Measurements from ENCODE around the gene RXRG.

The RXRG gene

DNA sequence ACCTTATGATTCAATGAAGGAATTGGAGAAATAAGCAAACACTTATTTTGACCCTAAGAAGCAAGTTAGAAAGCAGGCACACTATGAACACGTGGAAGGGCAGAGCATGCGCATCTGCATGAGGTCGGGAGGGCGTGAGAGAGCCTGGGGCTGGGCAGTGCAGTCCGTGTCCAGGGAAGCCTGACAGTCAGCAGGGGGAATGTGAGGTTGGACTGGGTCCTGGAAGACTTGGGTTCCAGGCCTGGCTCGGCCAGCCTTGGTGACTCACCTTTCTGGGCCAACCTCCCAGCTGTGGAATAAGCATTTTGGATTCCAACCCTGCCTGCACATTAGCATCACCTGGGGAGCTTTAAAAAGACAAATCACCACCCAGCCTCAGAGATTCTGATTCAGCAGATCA is 61.9 kb downstream of the RXRG start:
- TF ChIP-seq TAF1 (IDR thresholded peaks at IDR 0.05; ENCODE audit: borderline replicate concordance, insufficient read depth, low read length) (no peak), POLR2AphosphoS5 (IDR thresholded peaks at IDR 0.05; ENCODE audit: low read depth, low read length) (no peak), SIN3A (IDR thresholded peaks at IDR 0.05; ENCODE audit: borderline replicate concordance, insufficient read depth, low read length) (no peak), FOXP2 (optimal IDR thresholded peaks at IDR 0.05; ENCODE audit: borderline replicate concordance, extremely low read depth, extremely low read length, insufficient read depth) (no peak)
- TF ChIP-seq, protein P1, sequence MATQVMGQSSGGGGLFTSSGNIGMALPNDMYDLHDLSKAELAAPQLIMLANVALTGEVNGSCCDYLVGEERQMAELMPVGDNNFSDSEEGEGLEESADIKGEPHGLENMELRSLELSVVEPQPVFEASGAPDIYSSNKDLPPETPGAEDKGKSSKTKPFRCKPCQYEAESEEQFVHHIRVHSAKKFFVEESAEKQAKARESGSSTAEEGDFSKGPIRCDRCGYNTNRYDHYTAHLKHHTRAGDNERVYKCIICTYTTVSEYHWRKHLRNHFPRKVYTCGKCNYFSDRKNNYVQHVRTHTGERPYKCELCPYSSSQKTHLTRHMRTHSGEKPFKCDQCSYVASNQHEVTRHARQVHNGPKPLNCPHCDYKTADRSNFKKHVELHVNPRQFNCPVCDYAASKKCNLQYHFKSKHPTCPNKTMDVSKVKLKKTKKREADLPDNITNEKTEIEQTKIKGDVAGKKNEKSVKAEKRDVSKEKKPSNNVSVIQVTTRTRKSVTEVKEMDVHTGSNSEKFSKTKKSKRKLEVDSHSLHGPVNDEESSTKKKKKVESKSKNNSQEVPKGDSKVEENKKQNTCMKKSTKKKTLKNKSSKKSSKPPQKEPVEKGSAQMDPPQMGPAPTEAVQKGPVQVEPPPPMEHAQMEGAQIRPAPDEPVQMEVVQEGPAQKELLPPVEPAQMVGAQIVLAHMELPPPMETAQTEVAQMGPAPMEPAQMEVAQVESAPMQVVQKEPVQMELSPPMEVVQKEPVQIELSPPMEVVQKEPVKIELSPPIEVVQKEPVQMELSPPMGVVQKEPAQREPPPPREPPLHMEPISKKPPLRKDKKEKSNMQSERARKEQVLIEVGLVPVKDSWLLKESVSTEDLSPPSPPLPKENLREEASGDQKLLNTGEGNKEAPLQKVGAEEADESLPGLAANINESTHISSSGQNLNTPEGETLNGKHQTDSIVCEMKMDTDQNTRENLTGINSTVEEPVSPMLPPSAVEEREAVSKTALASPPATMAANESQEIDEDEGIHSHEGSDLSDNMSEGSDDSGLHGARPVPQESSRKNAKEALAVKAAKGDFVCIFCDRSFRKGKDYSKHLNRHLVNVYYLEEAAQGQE (IDR thresholded peaks at IDR 0.05; ENCODE audit: insufficient read depth in 1 of 2, low read depth in 2 of 2, low read length in 2 of 2): no peak

DNA sequence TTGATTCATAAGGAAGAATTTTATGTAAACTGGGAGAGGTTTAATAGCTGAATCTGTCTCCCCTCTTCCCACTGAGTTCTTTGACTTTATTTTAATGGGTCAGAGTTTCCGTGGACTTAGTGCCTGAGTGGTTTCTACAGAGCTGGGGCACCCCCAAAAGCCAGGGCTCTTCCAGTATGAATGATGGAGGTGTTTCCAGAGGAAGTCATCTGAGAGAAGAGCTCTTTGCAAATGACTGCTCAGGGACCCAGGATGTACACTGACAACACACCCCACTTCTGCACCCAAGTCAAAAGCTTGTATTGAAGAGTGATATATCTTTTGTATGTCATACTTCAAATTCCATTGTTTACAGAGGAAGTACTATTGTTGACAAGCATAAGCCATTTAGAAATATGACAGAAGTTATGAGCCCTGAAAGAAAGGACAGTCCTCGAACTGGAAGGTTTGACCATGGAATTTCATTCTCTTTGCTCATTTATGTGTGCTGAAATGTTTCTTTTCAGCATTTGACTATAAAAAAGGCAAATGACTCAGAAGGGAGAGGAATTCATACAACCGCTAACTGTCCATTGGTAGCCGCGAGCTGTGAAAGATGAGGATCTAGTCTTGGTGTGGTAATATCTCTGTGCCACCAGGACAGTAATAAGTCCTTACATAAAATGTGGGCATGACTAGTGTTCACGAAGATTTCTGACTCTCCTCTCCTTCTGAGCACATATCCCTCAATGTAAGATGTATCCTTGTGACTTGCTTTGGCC is 63.0 kb downstream of the RXRG start:
- TF ChIP-seq SIN3A (IDR thresholded peaks at IDR 0.05; ENCODE audit: borderline replicate concordance, insufficient read depth, low read length) (no peak), FOXP2 (optimal IDR thresholded peaks at IDR 0.05; ENCODE audit: borderline replicate concordance, extremely low read depth, extremely low read length, insufficient read depth) (no peak), POLR2AphosphoS5 (IDR thresholded peaks at IDR 0.05; ENCODE audit: low read depth, low read length) (no peak), TAF1 (IDR thresholded peaks at IDR 0.05; ENCODE audit: borderline replicate concordance, insufficient read depth, low read length) (no peak)
- TF ChIP-seq, protein P1 (IDR thresholded peaks at IDR 0.05; ENCODE audit: insufficient read depth in 1 of 2, low read depth in 2 of 2, low read length in 2 of 2): no peak

DNA sequence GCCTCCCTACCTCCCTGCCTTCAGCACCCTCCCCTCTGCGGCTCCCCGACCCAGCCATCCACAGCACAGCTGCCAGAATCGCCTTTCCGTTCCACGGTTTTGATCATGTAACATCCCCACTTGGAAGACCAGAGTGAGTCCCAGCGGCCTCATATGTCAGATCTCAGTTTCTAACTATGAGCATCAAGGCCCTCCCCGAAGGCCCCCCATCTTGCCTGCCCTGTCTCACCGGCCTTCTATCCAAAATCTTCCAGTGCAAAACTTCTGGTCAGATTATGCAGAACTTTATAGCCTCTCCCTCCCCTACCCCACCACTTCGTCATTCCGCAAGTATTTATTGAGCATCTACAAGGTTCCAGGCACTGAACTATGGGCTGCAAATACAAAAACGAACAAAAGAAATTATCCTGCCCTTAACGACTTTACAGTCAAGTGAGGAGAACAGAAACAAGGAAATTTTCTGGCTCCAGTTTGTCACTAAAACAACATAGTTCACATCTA is 68.1 kb downstream of the RXRG start:
- TF ChIP-seq FOXP2 (optimal IDR thresholded peaks at IDR 0.05; ENCODE audit: borderline replicate concordance, extremely low read depth, extremely low read length, insufficient read depth) (no peak), SIN3A (IDR thresholded peaks at IDR 0.05; ENCODE audit: borderline replicate concordance, insufficient read depth, low read length) (no peak), POLR2AphosphoS5 (IDR thresholded peaks at IDR 0.05; ENCODE audit: low read depth, low read length) (no peak), TAF1 (IDR thresholded peaks at IDR 0.05; ENCODE audit: borderline replicate concordance, insufficient read depth, low read length) (no peak)
- TF ChIP-seq, protein P1 (IDR thresholded peaks at IDR 0.05; ENCODE audit: insufficient read depth in 1 of 2, low read depth in 2 of 2, low read length in 2 of 2): no peak

DNA sequence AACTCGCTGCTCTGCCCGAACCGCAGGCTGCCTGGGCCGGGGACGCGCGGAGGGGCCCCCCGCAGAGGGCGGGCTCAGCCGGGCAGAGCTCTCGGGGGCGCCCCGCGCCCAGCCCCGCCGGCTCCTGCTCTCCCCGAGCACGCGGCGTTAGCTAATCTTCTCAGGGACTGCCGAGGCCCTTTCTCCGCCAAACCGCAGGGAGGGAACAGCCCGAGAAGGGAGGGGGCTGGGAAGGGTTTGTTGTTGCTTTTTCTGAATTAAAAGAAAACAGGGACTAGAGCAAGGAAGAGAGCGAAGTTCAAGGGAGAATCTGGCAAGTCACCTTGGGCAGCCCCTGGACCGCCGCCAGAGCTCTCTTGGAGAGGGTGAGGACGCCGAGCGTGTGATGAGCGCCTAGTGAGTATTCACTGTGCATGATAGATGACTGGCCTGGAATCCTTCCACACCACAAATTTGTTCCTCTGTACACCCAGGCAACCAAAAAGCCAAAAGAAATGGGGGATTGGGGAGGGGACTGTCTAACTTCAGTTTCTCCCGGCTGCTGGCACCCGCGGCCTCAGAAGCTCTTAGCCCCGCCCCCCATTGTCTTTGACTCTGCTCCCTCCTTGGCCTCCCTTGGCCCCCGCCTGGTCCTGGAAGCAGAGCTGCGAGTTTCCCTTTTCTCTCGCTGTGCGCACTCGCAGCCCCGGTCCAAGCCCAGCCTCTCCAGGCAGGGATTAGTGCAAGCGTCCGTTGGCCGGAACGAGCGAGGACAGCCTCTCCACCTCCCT is 68.7 kb downstream of the RXRG start:
- no peak for TF ChIP-seq FOXP2 (optimal IDR thresholded peaks at IDR 0.05; ENCODE audit: borderline replicate concordance, extremely low read depth, extremely low read length, insufficient read depth)

DNA sequence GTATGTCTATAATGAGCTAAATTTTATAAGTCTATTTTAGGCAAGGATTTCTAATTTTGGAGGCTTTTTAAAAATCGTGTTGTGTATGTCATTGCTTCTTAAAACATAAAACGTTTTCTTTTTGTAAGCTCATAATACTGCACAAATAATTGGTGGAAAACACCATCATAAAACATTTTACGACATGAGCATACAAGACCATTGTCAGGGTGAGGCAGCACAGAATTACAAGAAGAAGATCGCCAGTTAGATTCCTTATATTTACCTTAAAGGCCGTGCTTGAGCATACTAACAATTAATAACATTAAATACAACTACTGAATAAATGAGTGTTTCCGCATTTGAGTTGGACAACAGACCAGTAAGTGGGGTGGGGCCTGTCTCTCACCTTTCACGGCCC is 69.3 kb downstream of the RXRG start:
- TF ChIP-seq TAF1 (IDR thresholded peaks at IDR 0.05; ENCODE audit: borderline replicate concordance, insufficient read depth, low read length): no peak
- TF ChIP-seq SIN3A (IDR thresholded peaks at IDR 0.05; ENCODE audit: borderline replicate concordance, insufficient read depth, low read length): no peak
- TF ChIP-seq POLR2AphosphoS5 (IDR thresholded peaks at IDR 0.05; ENCODE audit: low read depth, low read length): no peak
- TF ChIP-seq, protein P1 (IDR thresholded peaks at IDR 0.05; ENCODE audit: insufficient read depth in 1 of 2, low read depth in 2 of 2, low read length in 2 of 2): no peak
- TF ChIP-seq FOXP2 (optimal IDR thresholded peaks at IDR 0.05; ENCODE audit: borderline replicate concordance, extremely low read depth, extremely low read length, insufficient read depth): no peak

Measured in PFSK-1 (cell line).